ENCODE measurements around the gene DYNLT2. TPM values are rescaled to one million over a fixed set of nuclear protein-coding genes. Genes with fewer than 3 reads are reported as not detected.

DYNLT2 gene
- polyA plus RNA-seq, 1 of the 3 experiments (the other 2 are of a cell fraction) = 0.81 TPM

- Histone ChIP-seq H3K36me3 (replicated peaks in 1 of 2; ENCODE audit: control insufficient read depth in 1 of 2, insufficient read depth in 2 of 2, low read length in 1 of 2) (peaks cover 12 to 23% of the 10 kb centered on the region in 2 experiments), H3K27ac (ENCODE audit: low read depth in 2 of 2, low read length in 1 of 2) (peak overlapping the region; percentile 87 to 95), H4K20me1 (ENCODE audit: insufficient read depth) (no peaks in the 10 kb centered on the region), H3K4me3 (ENCODE audit: low read depth in 2 of 2, low read length in 1 of 2) (peak overlapping the region; percentile 75 to 95), H3K27me3 (ENCODE audit: insufficient read depth) (no peaks in the 10 kb centered on the region), H3K9me2 (no peaks in the 10 kb centered on the region), H3K9ac (peak overlapping the region; percentile 93), H2AFZ (ENCODE audit: low read depth) (peak overlapping the region; percentile 89; the same call in 1 of the 2 replicates), H3K9me3 (no peaks in the 10 kb centered on the region), H3K79me2 (ENCODE audit: insufficient read depth) (peaks cover 45% of the 10 kb centered on the region), H3F3A (replicated peaks; ENCODE audit: insufficient read depth) (no peaks in the 10 kb centered on the region), H3K4me1 (ENCODE audit: control insufficient read depth in 1 of 2, insufficient read depth in 2 of 2, low read depth in 1 of 2, low read length in 1 of 2) (peaks cover 7 to 14% of the 10 kb centered on the region in 2 experiments; a peak in 3 of 4 replicates), H3K4me2 (peak overlapping the region; percentile 92)
- ChIA-PET POLR2A (interaction anchor here (0.6 to 1.2 kb wide), 7 partner anchors 11 to 802 kb away, joined by 3 to 7 read pairs (median 4); partner anchors contain the start of genes C6orf120, FAM120B, TBP and WDR27), CTCF (interaction anchor here (0.8 to 1.9 kb wide), 4 partner anchors 9 to 48 kb away, joined by 3 to 6 read pairs (median 4); no protein-coding TSS in a partner anchor)
- TF ChIP-seq CHD2 (IDR thresholded peaks at IDR 0.05; ENCODE audit: low read length, partially characterized antibody) (no peak), RAD21 (IDR thresholded peaks at IDR 0.05; ENCODE audit: low read length) (no peak), GABPA (IDR thresholded peaks at IDR 0.05; ENCODE audit: low read depth) (no peak), SMC3 (IDR thresholded peaks at IDR 0.05; ENCODE audit: low read depth, low read length) (no peak), RFX5 (IDR thresholded peaks at IDR 0.05; ENCODE audit: low read length) (no peak), REST (IDR thresholded peaks at IDR 0.05; ENCODE audit: low read depth, low read length) (no peak), YY1 (IDR thresholded peaks at IDR 0.05; ENCODE audit: low read depth) (no peak), NRF1 (IDR thresholded peaks at IDR 0.05; ENCODE audit: low read depth, low read length) (no peak), ZBTB33 (IDR thresholded peaks at IDR 0.05; ENCODE audit: borderline replicate concordance, low read depth) (no peak)
- WGBS (ENCODE audit: low lambda C conversion rate) = 26% methylated on average over 6 of the region's 19 CpGs
- DNase-seq = peak; percentile 28
Measured at GRCh38 chr6:169752074-169752623, 777 bp upstream of the DYNLT2 start.

- peaks cover 0 to 7% of the 10 kb centered on the region in 2 experiments; a peak in 2 of 4 replicates for H3K4me1 ChIP-seq (ENCODE audit: control insufficient read depth in 1 of 2, insufficient read depth in 2 of 2, low read depth in 1 of 2, low read length in 1 of 2)
- H2AFZ ChIP-seq (ENCODE audit: low read depth) = no peak overlapping the region
- H3K9me3 ChIP-seq = 0 out of 2 replicates have a peak, but pooled peaks cover 5% of the 10 kb centered on the region
- no peak overlapping the region for H3K4me3 ChIP-seq (ENCODE audit: low read depth in 2 of 2, low read length in 1 of 2)
- peaks cover 4 to 21% of the 10 kb centered on the region in 2 experiments for H3K36me3 ChIP-seq (replicated peaks in 1 of 2; ENCODE audit: control insufficient read depth in 1 of 2, insufficient read depth in 2 of 2, low read length in 1 of 2)
- H3K27me3 ChIP-seq (ENCODE audit: insufficient read depth) = no peaks in the 10 kb centered on the region
- no peak overlapping the region for H3K27ac ChIP-seq (ENCODE audit: low read depth in 2 of 2, low read length in 1 of 2)
- H3K79me2 ChIP-seq (ENCODE audit: insufficient read depth) = peaks cover 25% of the 10 kb centered on the region
- ChIA-PET CTCF (no interaction called here), POLR2A (no interaction called here)
- WGBS (ENCODE audit: low lambda C conversion rate) = 94% methylated on average over 1 of the region's 1 CpG
- H3K9me2 ChIP-seq = no peaks in the 10 kb centered on the region
- DNase-seq = no peak
- no peak overlapping the region for H3K4me2 ChIP-seq
- H4K20me1 ChIP-seq (ENCODE audit: insufficient read depth) = no peaks in the 10 kb centered on the region
- H3F3A ChIP-seq (replicated peaks; ENCODE audit: insufficient read depth) = no peaks in the 10 kb centered on the region
- H3K9ac ChIP-seq = no peak overlapping the region
- TF ChIP-seq FOXM1 (IDR thresholded peaks at IDR 0.05; ENCODE audit: low read depth) (no peak), POLR2AphosphoS5 (IDR thresholded peaks at IDR 0.05; ENCODE audit: low read depth, low read length) (no peak), SIN3A (IDR thresholded peaks at IDR 0.05; ENCODE audit: borderline replicate concordance, low read depth, low read length) (no peak), SMC3 (IDR thresholded peaks at IDR 0.05; ENCODE audit: low read depth, low read length) (no peak), TCF12 (IDR thresholded peaks at IDR 0.05) (no peak), ZBTB33 (IDR thresholded peaks at IDR 0.05; ENCODE audit: borderline replicate concordance, low read depth) (no peak), REST (IDR thresholded peaks at IDR 0.05; ENCODE audit: low read depth, low read length) (no peak)
Measured at GRCh38 chr6:169746556-169746955, 4.8 kb downstream of the DYNLT2 start.
